ENCODE measurements around the gene ZNF410. TPM values are rescaled to one million over a fixed set of nuclear protein-coding genes. Genes with fewer than 3 reads are reported as not detected.
A peak's percentile ranks its signal among the peaks of the same experiment; 100 is the strongest.

The ZNF410 gene
- polyA plus RNA-seq, 1 donor from 2014 or later: 73.7 TPM

- no peaks in the 10 kb centered on the region for H3K79me2 ChIP-seq (replicated peaks; ENCODE audit: insufficient read depth, low read length)
- no peaks in the 10 kb centered on the region for H3F3A ChIP-seq (ENCODE audit: insufficient read depth, low read length, poor library complexity, severe bottlenecking)
- H4K20me1 ChIP-seq (ENCODE audit: insufficient read depth): no peaks in the 10 kb centered on the region
- no peaks in the 10 kb centered on the region for H3K9me3 ChIP-seq (ENCODE audit: low read length)
- no peak overlapping the region for H3K4me3 ChIP-seq (ENCODE audit: low read length)
- H3K9ac ChIP-seq (ENCODE audit: low read length): no peak overlapping the region
- H3K9me2 ChIP-seq (ENCODE audit: insufficient read depth, low read length): no peaks in the 10 kb centered on the region
- H3K27me3 ChIP-seq (ENCODE audit: insufficient read depth, low read depth, low read length): no peaks in the 10 kb centered on the region
- H3K36me3 ChIP-seq (ENCODE audit: insufficient read depth, low read length): peaks cover 12% of the 10 kb centered on the region
- H3K27ac ChIP-seq (ENCODE audit: low read length): no peak overlapping the region
- H2AFZ ChIP-seq (ENCODE audit: low read depth, low read length): no peak overlapping the region
- TF ChIP-seq RAD21 (conservative IDR thresholded peaks at IDR 0.05): no peak
- TF ChIP-seq EZH2 (IDR thresholded peaks at IDR 0.05; ENCODE audit: borderline replicate concordance, insufficient read depth, low read length, poor library complexity, severe bottlenecking): no peak
- TF ChIP-seq SMC3 (conservative IDR thresholded peaks at IDR 0.05; ENCODE audit: poor library complexity): no peak
- TF ChIP-seq EP300 (conservative IDR thresholded peaks at IDR 0.05; ENCODE audit: poor library complexity, severe bottlenecking): no peak
- peak; percentile 36 for TF ChIP-seq CTCF (IDR thresholded peaks at IDR 0.05; ENCODE audit: poor library complexity, severe bottlenecking)
- H3K4me2 ChIP-seq (ENCODE audit: low read length): no peak overlapping the region
Measured at GRCh38 chr14:73935666-73936065, 49.0 kb downstream of the ZNF410 start.

- TF ChIP-seq RAD21 (conservative IDR thresholded peaks at IDR 0.05) (no peak), POLR2AphosphoS5 (IDR thresholded peaks at IDR 0.05) (no peak), SMC3 (conservative IDR thresholded peaks at IDR 0.05; ENCODE audit: poor library complexity) (no peak), REST (IDR thresholded peaks at IDR 0.05; ENCODE audit: borderline replicate concordance) (no peak), CTCF (IDR thresholded peaks at IDR 0.05; ENCODE audit: poor library complexity, severe bottlenecking) (no peak), MXI1 (conservative IDR thresholded peaks at IDR 0.05; ENCODE audit: poor library complexity, severe bottlenecking) (no peak), TAF1 (IDR thresholded peaks at IDR 0.05; ENCODE audit: low read depth) (no peak), EZH2 (IDR thresholded peaks at IDR 0.05; ENCODE audit: borderline replicate concordance, insufficient read depth, low read length, poor library complexity, severe bottlenecking) (no peak), EP300 (conservative IDR thresholded peaks at IDR 0.05; ENCODE audit: poor library complexity, severe bottlenecking) (no peak)
- no peak overlapping the region for H3K4me2 ChIP-seq (ENCODE audit: low read length)
- no peaks in the 10 kb centered on the region for H3K9me3 ChIP-seq (ENCODE audit: low read length)
- H4K20me1 ChIP-seq (ENCODE audit: insufficient read depth): no peaks in the 10 kb centered on the region
- H3K9ac ChIP-seq (ENCODE audit: low read length): no peak overlapping the region
- no peaks in the 10 kb centered on the region for H3K9me2 ChIP-seq (ENCODE audit: insufficient read depth, low read length)
- no peaks in the 10 kb centered on the region for H3K27me3 ChIP-seq (ENCODE audit: insufficient read depth, low read depth, low read length)
- no peak overlapping the region for H3K27ac ChIP-seq (ENCODE audit: low read length)
- no peak overlapping the region for H2AFZ ChIP-seq (ENCODE audit: low read depth, low read length)
- H3F3A ChIP-seq (ENCODE audit: insufficient read depth, low read length, poor library complexity, severe bottlenecking): no peaks in the 10 kb centered on the region
- no peak overlapping the region for H3K4me3 ChIP-seq (ENCODE audit: low read length)
- peaks cover 11% of the 10 kb centered on the region for H3K36me3 ChIP-seq (ENCODE audit: insufficient read depth, low read length)
- no peaks in the 10 kb centered on the region for H3K79me2 ChIP-seq (replicated peaks; ENCODE audit: insufficient read depth, low read length)
Measured at GRCh38 chr14:73936548-73936947, 49.9 kb downstream of the ZNF410 start.

Data from neural cell (in vitro differentiated cells).